Measurements from ENCODE around the gene MIEN1. TPM values are rescaled to one million over a fixed set of nuclear protein-coding genes. Genes with fewer than 3 reads are reported as not detected.

The MIEN1 gene
- total RNA-seq, 1 experiment from 2014 or later: 42.1 TPM

DNA sequence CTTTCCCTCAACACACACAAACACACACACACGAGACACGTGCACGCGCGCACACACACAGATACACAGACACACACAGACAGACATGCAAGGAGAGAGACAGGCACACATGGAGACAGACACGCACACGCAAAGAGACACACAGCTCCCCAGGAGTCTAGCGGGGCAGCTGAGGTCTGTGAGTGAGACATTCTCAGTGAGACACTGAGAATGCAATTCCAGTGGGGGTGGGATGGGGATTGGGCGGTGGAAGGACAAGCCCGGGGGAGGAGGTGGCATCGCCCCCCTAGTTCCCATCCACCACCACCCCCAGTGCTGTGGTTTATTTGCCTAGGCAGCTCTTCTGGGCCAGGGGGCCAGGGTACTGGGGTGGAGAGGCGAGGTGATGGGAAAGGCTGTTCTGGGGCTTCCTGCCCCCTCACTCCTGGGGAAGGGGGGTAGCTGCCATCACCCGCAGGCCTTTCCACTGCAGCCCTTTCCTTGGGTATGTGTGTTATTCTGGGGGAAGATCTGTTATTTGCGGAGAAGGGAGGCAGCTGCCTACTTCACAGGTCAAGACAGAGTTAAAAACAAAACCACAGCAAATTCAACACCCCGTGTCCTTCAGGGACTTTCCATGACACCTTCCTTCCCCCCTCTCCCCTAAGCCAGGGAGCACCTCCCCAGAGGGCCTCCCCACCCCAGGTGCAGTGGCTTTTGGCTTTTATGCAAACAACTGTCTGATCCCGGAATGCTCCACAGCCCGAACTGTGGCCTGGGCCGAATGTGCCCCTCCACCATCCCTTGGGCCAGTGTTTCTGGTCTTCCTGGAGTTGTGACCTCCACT lies 25.4 kb upstream of the MIEN1 start:
- no peak for DNase-seq (ENCODE audit: unreplicated experiment)
- CTCF ChIA-PET: interaction anchor here (0.6 to 5.1 kb wide), 7 partner anchors 8 to 271 kb away, joined by 3 to 50 read pairs (median 4); no protein-coding TSS in a partner anchor
- no peaks in the 10 kb centered on the region for H3K4me1 Mint-ChIP-seq (ENCODE audit: insufficient read depth, unreplicated experiment)
- no peaks in the 10 kb centered on the region for H3K9me3 Mint-ChIP-seq (ENCODE audit: unreplicated experiment)
- TF ChIP-seq, protein P1, sequence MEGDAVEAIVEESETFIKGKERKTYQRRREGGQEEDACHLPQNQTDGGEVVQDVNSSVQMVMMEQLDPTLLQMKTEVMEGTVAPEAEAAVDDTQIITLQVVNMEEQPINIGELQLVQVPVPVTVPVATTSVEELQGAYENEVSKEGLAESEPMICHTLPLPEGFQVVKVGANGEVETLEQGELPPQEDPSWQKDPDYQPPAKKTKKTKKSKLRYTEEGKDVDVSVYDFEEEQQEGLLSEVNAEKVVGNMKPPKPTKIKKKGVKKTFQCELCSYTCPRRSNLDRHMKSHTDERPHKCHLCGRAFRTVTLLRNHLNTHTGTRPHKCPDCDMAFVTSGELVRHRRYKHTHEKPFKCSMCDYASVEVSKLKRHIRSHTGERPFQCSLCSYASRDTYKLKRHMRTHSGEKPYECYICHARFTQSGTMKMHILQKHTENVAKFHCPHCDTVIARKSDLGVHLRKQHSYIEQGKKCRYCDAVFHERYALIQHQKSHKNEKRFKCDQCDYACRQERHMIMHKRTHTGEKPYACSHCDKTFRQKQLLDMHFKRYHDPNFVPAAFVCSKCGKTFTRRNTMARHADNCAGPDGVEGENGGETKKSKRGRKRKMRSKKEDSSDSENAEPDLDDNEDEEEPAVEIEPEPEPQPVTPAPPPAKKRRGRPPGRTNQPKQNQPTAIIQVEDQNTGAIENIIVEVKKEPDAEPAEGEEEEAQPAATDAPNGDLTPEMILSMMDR (IDR thresholded peaks at IDR 0.05; ENCODE audit: unreplicated experiment): no peak
- no TSS peak for BruUV-seq (replicated peaks)
- POLR2A ChIA-PET: interaction anchor here (1.0 to 5.5 kb wide), 4 partner anchors 14 to 130 kb away, joined by 3 to 36 read pairs (median 7); partner anchors contain the start of genes GRB7 and PGAP3
- peaks cover 55% of the 10 kb centered on the region for H3K27me3 Mint-ChIP-seq (ENCODE audit: insufficient read depth, unreplicated experiment)
- H3K4me3 Mint-ChIP-seq (ENCODE audit: unreplicated experiment): peak overlapping the region; percentile 30
- peak overlapping the region; percentile 16 for H3K27ac Mint-ChIP-seq (ENCODE audit: low read depth, unreplicated experiment)
- intact Hi-C loops (cut with micrococcal nuclease): no loop called here
- no peaks in the 10 kb centered on the region for H3K36me3 Mint-ChIP-seq (ENCODE audit: insufficient read depth, unreplicated experiment)

GRCh38 chr17:39754958-39755553 lies 24.7 kb upstream of the MIEN1 start:
- intact Hi-C loops (cut with micrococcal nuclease): loop anchor here (1.0 to 5.0 kb wide), 3 partner anchors 118 to 225 kb away; partner anchors contain the start of genes PSMD3 and STARD3
- no peaks in the 10 kb centered on the region for H3K9me3 Mint-ChIP-seq (ENCODE audit: unreplicated experiment)

GRCh38 chr17:39754161-39754957 lies 24.0 kb upstream of the MIEN1 start:
- no peaks in the 10 kb centered on the region for H3K36me3 Mint-ChIP-seq (ENCODE audit: insufficient read depth, unreplicated experiment)
- intact Hi-C loops (cut with micrococcal nuclease): loop anchor here (1.0 to 5.0 kb wide), 3 partner anchors 117 to 226 kb away; partner anchors contain the start of genes PSMD3 and STARD3
- peaks cover 45% of the 10 kb centered on the region for H3K27me3 Mint-ChIP-seq (ENCODE audit: insufficient read depth, unreplicated experiment)
- TF ChIP-seq, protein P1 (IDR thresholded peaks at IDR 0.05; ENCODE audit: unreplicated experiment): peak; percentile 99
- no peaks in the 10 kb centered on the region for H3K4me1 Mint-ChIP-seq (ENCODE audit: insufficient read depth, unreplicated experiment)
- peak overlapping the region; percentile 70 for H3K4me3 Mint-ChIP-seq (ENCODE audit: unreplicated experiment)
- no TSS peak for BruUV-seq (replicated peaks)
- CTCF ChIA-PET: interaction anchor here (0.6 to 5.1 kb wide), 18 partner anchors 9 to 224 kb away, joined by 3 to 50 read pairs (median 4); partner anchors contain the start of genes ERBB2 and MIEN1
- no peaks in the 10 kb centered on the region for H3K9me3 Mint-ChIP-seq (ENCODE audit: unreplicated experiment)
- peak; percentile 80 for DNase-seq (ENCODE audit: unreplicated experiment)
- no peak overlapping the region for H3K27ac Mint-ChIP-seq (ENCODE audit: low read depth, unreplicated experiment)
- POLR2A ChIA-PET: interaction anchor here (0.7 to 5.5 kb wide), 12 partner anchors 15 to 229 kb away, joined by 3 to 36 read pairs (median 6); partner anchors contain the start of genes ERBB2, GRB7 and PGAP3

More at GRCh38 chr17:39754958-39755553, 24.7 kb upstream of the MIEN1 start:
- Mint-ChIP-seq H3K4me3 (ENCODE audit: unreplicated experiment) (peak overlapping the region; percentile 70), H3K4me1 (ENCODE audit: insufficient read depth, unreplicated experiment) (no peaks in the 10 kb centered on the region), H3K27me3 (ENCODE audit: insufficient read depth, unreplicated experiment) (peaks cover 52% of the 10 kb centered on the region), H3K27ac (ENCODE audit: low read depth, unreplicated experiment) (peak overlapping the region; percentile 16), H3K36me3 (ENCODE audit: insufficient read depth, unreplicated experiment) (no peaks in the 10 kb centered on the region)
- DNase-seq (ENCODE audit: unreplicated experiment): no peak
- no TSS peak for BruUV-seq (replicated peaks)
- TF ChIP-seq, protein P1 (IDR thresholded peaks at IDR 0.05; ENCODE audit: unreplicated experiment): no peak
- CTCF ChIA-PET: interaction anchor here (0.6 to 5.1 kb wide), 7 partner anchors 9 to 133 kb away, joined by 3 to 50 read pairs (median 4); no protein-coding TSS in a partner anchor
- POLR2A ChIA-PET: interaction anchor here (0.7 to 5.5 kb wide), 7 partner anchors 15 to 228 kb away, joined by 3 to 36 read pairs (median 6); partner anchors contain the start of genes GRB7 and PGAP3
